ENCODE data around the gene SPOCK1. TPM values are rescaled to one million over a fixed set of nuclear protein-coding genes. Genes with fewer than 3 reads are reported as not detected.

Gene SPOCK1
- total RNA-seq, 1 experiment from 2014 or later: 10.9 TPM

DNA sequence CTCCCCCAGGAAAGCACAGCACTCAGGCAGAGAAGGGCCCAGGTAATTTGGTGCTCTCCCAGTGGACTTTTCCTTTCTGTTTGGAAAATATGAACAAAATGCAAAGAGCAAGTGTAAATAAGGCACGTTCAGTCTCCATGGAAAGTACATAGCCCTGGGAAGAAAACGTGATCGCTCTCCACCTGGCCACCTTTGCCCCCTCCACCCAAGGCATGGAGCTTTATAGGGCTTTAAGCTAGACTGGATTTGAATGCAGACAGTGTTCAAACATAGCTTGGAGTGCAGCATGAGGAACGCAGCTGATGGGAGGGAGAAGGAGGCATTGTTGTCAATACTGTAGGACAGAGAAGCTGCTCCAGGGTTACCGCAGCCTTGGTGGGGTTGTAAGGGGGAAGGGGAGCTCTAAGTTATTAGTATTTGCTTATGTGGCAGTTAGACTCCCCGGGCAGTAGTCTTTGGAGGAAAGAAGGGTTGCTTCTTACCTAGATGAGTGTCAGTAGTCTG is 500.2 kb downstream of the SPOCK1 start:
- no peaks in the 10 kb centered on the region for H3K79me2 ChIP-seq (ENCODE audit: insufficient read depth, low read length)
- H3K18ac ChIP-seq (ENCODE audit: insufficient read length, low read depth, low read length): no peak overlapping the region
- H2BK15ac ChIP-seq (ENCODE audit: low read depth, low read length): no peak overlapping the region
- no peak overlapping the region for H2AK5ac ChIP-seq (ENCODE audit: insufficient read length, low read length)
- H3K27me3 ChIP-seq (ENCODE audit: insufficient read depth, low read length): no peaks in the 10 kb centered on the region
- no peak overlapping the region for H3K27ac Mint-ChIP-seq
- no peak overlapping the region for H2BK12ac ChIP-seq (ENCODE audit: insufficient read length, low read depth, low read length)
- no peak overlapping the region for H3K4me3 Mint-ChIP-seq
- H4K5ac ChIP-seq (ENCODE audit: insufficient read length, low read depth, low read length): no peak overlapping the region
- no peak overlapping the region for H3K4me2 ChIP-seq (ENCODE audit: insufficient read depth, insufficient read length, low read length)
- H3K56ac ChIP-seq (ENCODE audit: insufficient read length, low read depth, low read length): no peak overlapping the region
- no peak for DNase-seq
- H3K27ac ChIP-seq (ENCODE audit: insufficient read length, low read depth, low read length): no peak overlapping the region
- no peaks in the 10 kb centered on the region for H3K4me1 Mint-ChIP-seq
- no peaks in the 10 kb centered on the region for H3K9me3 Mint-ChIP-seq
- H4K91ac ChIP-seq (ENCODE audit: insufficient read length, low read depth, low read length): no peak overlapping the region
- H3K9me3 ChIP-seq (ENCODE audit: control insufficient read depth, low read depth, low read length): no peaks in the 10 kb centered on the region
- no peak overlapping the region for H2BK5ac ChIP-seq (ENCODE audit: insufficient read length, low read length)
- H2BK20ac ChIP-seq (ENCODE audit: low read depth, low read length, poor library complexity, severe bottlenecking): no peak overlapping the region
- H3K36me3 Mint-ChIP-seq (ENCODE audit: insufficient read depth in 1 of 3, low read depth in 3 of 3): peaks cover 0 to 3% (median 0%) of the 10 kb centered on the region in 3 experiments; a peak in 1 of 7 replicates
- no peak overlapping the region for H3K14ac ChIP-seq (ENCODE audit: insufficient read depth, low read length)
- H2BK120ac ChIP-seq (ENCODE audit: low read depth, low read length, poor library complexity, severe bottlenecking): no peak overlapping the region
- TF ChIP-seq, protein P1, sequence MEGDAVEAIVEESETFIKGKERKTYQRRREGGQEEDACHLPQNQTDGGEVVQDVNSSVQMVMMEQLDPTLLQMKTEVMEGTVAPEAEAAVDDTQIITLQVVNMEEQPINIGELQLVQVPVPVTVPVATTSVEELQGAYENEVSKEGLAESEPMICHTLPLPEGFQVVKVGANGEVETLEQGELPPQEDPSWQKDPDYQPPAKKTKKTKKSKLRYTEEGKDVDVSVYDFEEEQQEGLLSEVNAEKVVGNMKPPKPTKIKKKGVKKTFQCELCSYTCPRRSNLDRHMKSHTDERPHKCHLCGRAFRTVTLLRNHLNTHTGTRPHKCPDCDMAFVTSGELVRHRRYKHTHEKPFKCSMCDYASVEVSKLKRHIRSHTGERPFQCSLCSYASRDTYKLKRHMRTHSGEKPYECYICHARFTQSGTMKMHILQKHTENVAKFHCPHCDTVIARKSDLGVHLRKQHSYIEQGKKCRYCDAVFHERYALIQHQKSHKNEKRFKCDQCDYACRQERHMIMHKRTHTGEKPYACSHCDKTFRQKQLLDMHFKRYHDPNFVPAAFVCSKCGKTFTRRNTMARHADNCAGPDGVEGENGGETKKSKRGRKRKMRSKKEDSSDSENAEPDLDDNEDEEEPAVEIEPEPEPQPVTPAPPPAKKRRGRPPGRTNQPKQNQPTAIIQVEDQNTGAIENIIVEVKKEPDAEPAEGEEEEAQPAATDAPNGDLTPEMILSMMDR (conservative IDR thresholded peaks at IDR 0.05): no peak
- WGBS (ENCODE audit: extremely low coverage, insufficient read length, low lambda C conversion rate): no CpG with 5 or more reads among the region's 6 CpGs
- no peak overlapping the region for H3K23ac ChIP-seq (ENCODE audit: insufficient read length, low read depth, low read length)
- no peaks in the 10 kb centered on the region for H4K20me1 ChIP-seq (ENCODE audit: control insufficient read depth, insufficient read depth, insufficient read length)
- no peak overlapping the region for H3T11ph ChIP-seq (ENCODE audit: low read length)
- H2AFZ ChIP-seq (ENCODE audit: low read length): no peak overlapping the region
- H4K8ac ChIP-seq (replicated peaks; ENCODE audit: insufficient read length, low read depth, low read length): no peak overlapping the region
- H3K23me2 ChIP-seq (ENCODE audit: insufficient read length, low read depth, low read length, poor library complexity, severe bottlenecking): no peaks in the 10 kb centered on the region
- H3K9ac ChIP-seq (ENCODE audit: extremely low read depth, insufficient read length, low read length): no peak overlapping the region
- H3K27me3 Mint-ChIP-seq (ENCODE audit: low read depth): peaks cover 4% of the 10 kb centered on the region
- H3K79me1 ChIP-seq (ENCODE audit: insufficient read depth, low read depth, low read length, poor library complexity, severe bottlenecking): no peaks in the 10 kb centered on the region
- no peaks in the 10 kb centered on the region for H3K4me1 ChIP-seq (ENCODE audit: insufficient read depth, low read length)
- H3K4ac ChIP-seq (ENCODE audit: low read depth, low read length): no peak overlapping the region

All from H9 (cell line).